GM12878 (cell line): ENCODE measurements around the gene DNASE2B. TPM values are rescaled to one million over a fixed set of nuclear protein-coding genes. Genes with fewer than 3 reads are reported as not detected.

Source experiments
- ATAC-seq: fragments of 200-7000 bp; cut with Tn5 transposase; 3 replicates; pipeline ENCODE4 v1.9.1; 2020; ENCODE audit warnings: mild to moderate bottlenecking, moderate library complexity
- BruUV-seq: library from RNA; stranded (reverse); fragments of 400-500 nt; replicated peaks from 2 replicates; lab custom pipeline; 2021; lab: Mats Ljungman, UMichigan
- CTCF ChIA-PET: fragments of 300-600 bp; sonication (Branson Sonifier 250); formaldehyde crosslinking; extraction: SDS; loops from one replicate; lab custom pipeline; 2021; ENCODE audit warnings: inconsistent platforms; lab: Yijun Ruan, JAX
- POLR2A ChIA-PET: fragments of 350-600 bp; formaldehyde crosslinking; extraction: SDS; loops from one replicate; lab custom pipeline; 2021; ENCODE audit warnings: inconsistent platforms; lab: Charles Lee
- RAD21 ChIA-PET: fragments of 300-600 bp; sonication (Branson Sonifier 250); formaldehyde crosslinking; loops from one replicate; lab custom pipeline; 2023; ENCODE audit warnings: antibody characterized with exemption; ENCODE audit not compliant: unreplicated experiment; lab: Charles Lee
- SMC1A ChIA-PET: fragments of 300-600 bp; sonication (Branson Sonifier 250); formaldehyde crosslinking; loops from one replicate; lab custom pipeline; 2023; ENCODE audit not compliant: unreplicated experiment, uncharacterized antibody; lab: Charles Lee
- DNase-seq: peaks from one replicate; pipeline ENCODE4 v3.0.0-alpha.2; 2011; ENCODE audit warnings: low read depth, low spot score
- FAIRE-seq: peaks from 3 replicates; lab custom pipeline; 2011; peaks lifted over from hg19 to GRCh38; lab: Jason Lieb, UNC
- H2AFZ ChIP-seq: 2 replicates; pipeline ENCODE4 v1.6.0; 2011; ENCODE audit warnings: low read depth, low read length, control low read depth; ENCODE audit not compliant: control insufficient read depth
- H3K27ac ChIP-seq: 2 replicates; pipeline ENCODE4 v1.5.1; 2011; ENCODE audit warnings: control low read depth; ENCODE audit not compliant: control insufficient read depth, insufficient read depth
- H3K27me3 ChIP-seq, 2 experiments: replicated peaks in 1 of 2; 2 replicates each; pipeline versions ENCODE4 v1.6.0 to v1.6.1; 2011; ENCODE audit warnings: low read length in 1 of 2; ENCODE audit not compliant: control insufficient read depth in 2 of 2, insufficient read depth in 2 of 2
- H3K36me3 ChIP-seq, 2 experiments: 2 replicates each; pipeline ENCODE4 v1.5.1; 2011; ENCODE audit warnings: low read length in 1 of 2; ENCODE audit not compliant: control insufficient read depth in 2 of 2, insufficient read depth in 2 of 2
- H3K4me1 ChIP-seq: 2 replicates; pipeline ENCODE4 v1.6.1; 2011; ENCODE audit warnings: mild to moderate bottlenecking, low read length, moderate library complexity, mixed read lengths; ENCODE audit not compliant: control insufficient read depth, insufficient read depth
- H3K4me2 ChIP-seq: 2 replicates; pipeline ENCODE4 v1.6.0; 2011; ENCODE audit warnings: control low read depth; ENCODE audit not compliant: control insufficient read depth, insufficient read depth
- H3K4me3 ChIP-seq: fragments of 200-600 bp; sonication (generic); 2 replicates; pipeline ENCODE4 v1.5.1; 2016
- H3K79me2 ChIP-seq: 2 replicates; pipeline ENCODE4 v1.6.0; 2011; ENCODE audit warnings: low read length; ENCODE audit not compliant: control insufficient read depth, insufficient read depth
- H3K9ac ChIP-seq: 2 replicates; pipeline ENCODE4 v1.8.0; 2011; ENCODE audit warnings: low read length, control low read depth, mixed read lengths; ENCODE audit not compliant: control insufficient read depth, insufficient read depth
- H3K9me3 ChIP-seq: replicated peaks from 3 replicates; pipeline ENCODE4 v1.5.1; 2011; ENCODE audit warnings: mild to moderate bottlenecking, low read length; ENCODE audit not compliant: control insufficient read depth, insufficient read depth
- H4K20me1 ChIP-seq: 2 replicates; pipeline ENCODE4 v1.6.0; 2011; ENCODE audit not compliant: control insufficient read depth, insufficient read depth
- ATF2 ChIP-seq: IDR thresholded peaks from 2 replicates; pipeline ENCODE4 v1.6.1; 2012; ENCODE audit warnings: low read length, inconsistent platforms
- BHLHE40 ChIP-seq, 2 experiments: fragments of 450-650 bp in 1 of 2; IDR thresholded peaks; 2 replicates each; pipeline ENCODE4 v1.6.1; 2011 to 2017; ENCODE audit warnings: low read depth in 2 of 2, borderline replicate concordance in 1 of 2, improper control_type of control experiment in 1 of 2, low read length in 1 of 2, mild to moderate bottlenecking in 1 of 2
- RB1 ChIP-seq: fragments of 450-650 bp; formaldehyde crosslinking; IDR thresholded peaks from 2 replicates; pipeline ENCODE4 v1.6.1; 2017; ENCODE audit warnings: mild to moderate bottlenecking, borderline replicate concordance
- SREBF2 ChIP-seq: IDR thresholded peaks from 2 replicates; pipeline ENCODE4 v1.6.1; 2012; ENCODE audit warnings: mild to moderate bottlenecking, low read length
- YBX1 ChIP-seq: fragments of 450-650 bp; IDR thresholded peaks from 2 replicates; pipeline ENCODE4 v1.6.1; 2016; ENCODE audit warnings: antibody characterized with exemption
- ZNF384 ChIP-seq: IDR thresholded peaks from 2 replicates; pipeline ENCODE4 v1.6.1; 2012; ENCODE audit warnings: low read depth, mild to moderate bottlenecking, low read length, improper control_type of control experiment, borderline replicate concordance
- ZNF592 ChIP-seq: fragments of 450-650 bp; IDR thresholded peaks from 2 replicates; pipeline ENCODE4 v1.6.1; 2017; ENCODE audit warnings: mild to moderate bottlenecking, moderate library complexity
- WGBS: methylation state at CpG from one replicate; pipeline ENCODE4 v1.1.6; 2016; ENCODE audit warnings: low lambda C conversion rate; ENCODE audit not compliant: insufficient replicate concordance, insufficient coverage; ENCODE audit errors: missing lambda C conversion rate; 5-methylcytosine and 5-hydroxymethylcytosine counted together
- in situ Hi-C: fragments of 300-500 bp; cut with MboI; formaldehyde crosslinking; loops from 9 replicates; pipeline ENCODE4 v1.14.3; 2018; ENCODE audit warnings: mixed read lengths
- intact Hi-C: fragments of 100-400 bp; cut with micrococcal nuclease; formaldehyde crosslinking; loops from one replicate; pipeline ENCODE4 v1.14.2; 2022; ENCODE audit not compliant: unreplicated experiment
- polyA plus RNA-seq, 11 experiments: library from polyadenylated mRNA; depleted of rRNA in 4 of 11; unstranded in 6 of 11; stranded (reverse) in 5 of 11; fragments of >200 nt; fragmentation: Nextera tagmentation in 4 of 11; fragmentation: Illumina TruSeq in 1 of 11; extraction: Ambion mirVana in 4 of 11; extraction: Trizol in 1 of 11; gene quantifications; 1 replicate in 1 of 11; 2 replicates in 10 of 11; pipeline versions ENCODE4 v1.2.1 to v1.2.3, GENCODE V29; 2011 to 2016; ENCODE audit warnings: inconsistent platforms in 2 of 11, missing spikeins in 2 of 11, low read depth in 1 of 11
- total RNA-seq, 4 experiments: library from RNA; depleted of rRNA in 3 of 4; stranded (reverse); fragments of >200 nt in 3 of 4; fragmentation: Illumina TruSeq in 1 of 4; extraction: Trizol in 1 of 4; gene quantifications; 2 replicates each; pipeline versions ENCODE4 v1.2.1 to v1.2.3, GENCODE V29; 2013 to 2021

Gene DNASE2B
- total and polyA plus RNA-seq, 10 of the 15 experiments (the other 5 are each of a cell fraction or from before 2014, with no cell fraction given) = not detected

- Histone ChIP-seq H4K20me1 (no peaks in the 10 kb centered on the region), H3K4me2 (peak overlapping the region; percentile 23; the same call in 1 of the 2 replicates), H3K79me2 (no peaks in the 10 kb centered on the region), H3K9ac (no peak overlapping the region), H3K36me3 (no peaks in the 10 kb centered on the region), H3K27ac (no peak overlapping the region), H3K4me1 (peaks cover 5% of the 10 kb centered on the region), H3K27me3 (no peaks in the 10 kb centered on the region), H2AFZ (peak overlapping the region; percentile 25), H3K9me3 (no peaks in the 10 kb centered on the region), H3K4me3 (no peak overlapping the region)
- no peak for TF ChIP-seq YBX1
- intact Hi-C loops (loop anchor here (5.0 kb wide), 2 partner anchors 335 to 505 kb away; no protein-coding TSS in a partner anchor), in situ Hi-C loops (loop anchor here (5.0 to 10.0 kb wide), 3 partner anchors 190 to 512 kb away; no protein-coding TSS in a partner anchor)
- ChIA-PET RAD21 (interaction anchor here (0.8 to 1.5 kb wide), 5 partner anchors 69 to 316 kb away, joined by 3 to 6 read pairs (median 4); partner anchors contain the start of genes GNG5 and SPATA1), SMC1A (interaction anchor here (0.6 to 2.4 kb wide), 10 partner anchors 10 to 316 kb away, joined by 3 to 7 read pairs (median 4); partner anchors contain the start of gene RPF1), CTCF (interaction anchor here (0.6 to 5.9 kb wide), 13 partner anchors 9 to 345 kb away, joined by 3 to 33 read pairs (median 4); no protein-coding TSS in a partner anchor), POLR2A (no interaction called here)
- BruUV-seq = no TSS peak
- WGBS = 64% methylated on average over 5 of the region's 5 CpGs
- FAIRE-seq (no peak), ATAC-seq (peak; percentile 36), DNase-seq (no peak)
These were observed 38.8 kb downstream of the DNASE2B start for GRCh38 chr1:84436876-84437655.

- ATAC-seq (peak; percentile 99), FAIRE-seq (peak; percentile 52), DNase-seq (peak; percentile 73)
- intact Hi-C loops (loop anchor here (1.0 to 2.0 kb wide), 5 partner anchors 37 to 495 kb away; partner anchors contain the start of gene RPF1), in situ Hi-C loops (loop anchor here (5.0 kb wide), 1 partner anchor 100 kb away; no protein-coding TSS in a partner anchor)
- POLR2A ChIA-PET = interaction anchor here (1.2 kb wide), 1 partner anchor 183 kb away, joined by 5 read pairs; no protein-coding TSS in a partner anchor
- SMC1A ChIA-PET = interaction anchor here (0.6 to 3.2 kb wide), 29 partner anchors 9 to 317 kb away, joined by 3 to 23 read pairs (median 4); partner anchors contain the start of genes CTBS and RPF1
- H3K9ac ChIP-seq = no peak overlapping the region
- no peak overlapping the region for H3K4me3 ChIP-seq
- no peak overlapping the region for H2AFZ ChIP-seq
- no peak overlapping the region for H3K27ac ChIP-seq
- RAD21 ChIA-PET = interaction anchor here (0.7 to 3.1 kb wide), 23 partner anchors 9 to 334 kb away, joined by 3 to 25 read pairs (median 4); partner anchors contain the start of genes CTBS, GNG5 and SPATA1
- no peak overlapping the region for H3K4me2 ChIP-seq
- no peaks in the 10 kb centered on the region for H4K20me1 ChIP-seq
- no peaks in the 10 kb centered on the region for H3K27me3 ChIP-seq
- 2% methylated on average over 2 of the region's 2 CpGs for WGBS
- CTCF ChIA-PET = interaction anchor here (0.7 to 4.0 kb wide), 25 partner anchors 10 to 510 kb away, joined by 3 to 34 read pairs (median 6); partner anchors contain the start of gene RPF1
- peaks cover 5% of the 10 kb centered on the region; the same call in 1 of the 2 replicates for H3K4me1 ChIP-seq
- no peaks in the 10 kb centered on the region for H3K9me3 ChIP-seq
- H3K36me3 ChIP-seq = no peaks in the 10 kb centered on the region
- no TSS peak for BruUV-seq
- H3K79me2 ChIP-seq = no peaks in the 10 kb centered on the region
- TF ChIP-seq ZNF592 (0 out of 2 replicates have a peak, but pooled peaks have one; percentile 43), ATF2 (peak; percentile 60; the same call in 1 of the 2 replicates), YBX1 (no peak), BHLHE40 (IDR thresholded peaks at IDR 0.05; ENCODE audit: borderline replicate concordance in 1 of 2, low read depth in 2 of 2, low read length in 1 of 2) (no peak), SREBF2 (no peak), ZNF384 (peak; percentile 86), RB1 (peak; percentile 58; the same call in 1 of the 2 replicates)
These were observed 44.0 kb downstream of the DNASE2B start for GRCh38 chr1:84442256-84442655.
